NCI-H2196 treated with DMSO at 0.1 percent for 48 hours (cell line): ENCODE measurements around the gene PTX3.

ENCODE experiments used
- DNase-seq: peaks from one replicate; lab custom pipeline; 2025; ENCODE audit not compliant: unreplicated experiment; lab: John Stamatoyannopoulos, UW

The PTX3 gene

DNA sequence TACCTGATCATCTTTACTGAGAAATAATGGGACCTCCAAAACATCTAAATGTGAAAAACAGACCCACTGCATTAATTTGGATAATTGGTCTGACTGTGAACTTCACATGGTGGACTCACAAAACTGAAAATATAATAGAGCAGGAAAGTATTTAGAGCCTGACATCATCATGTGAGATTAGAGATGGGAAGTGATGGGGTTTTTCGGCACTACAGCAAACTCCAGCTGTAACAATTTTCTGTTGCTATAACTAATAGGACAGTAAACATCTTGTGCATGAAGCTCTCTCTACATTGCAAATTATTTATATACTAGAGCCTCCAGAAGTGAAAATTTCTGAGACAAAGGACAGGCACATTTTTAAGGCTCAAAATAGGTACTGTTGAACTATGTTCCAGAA is 34.4 kb downstream of the PTX3 start:
- no peak for DNase-seq

DNA sequence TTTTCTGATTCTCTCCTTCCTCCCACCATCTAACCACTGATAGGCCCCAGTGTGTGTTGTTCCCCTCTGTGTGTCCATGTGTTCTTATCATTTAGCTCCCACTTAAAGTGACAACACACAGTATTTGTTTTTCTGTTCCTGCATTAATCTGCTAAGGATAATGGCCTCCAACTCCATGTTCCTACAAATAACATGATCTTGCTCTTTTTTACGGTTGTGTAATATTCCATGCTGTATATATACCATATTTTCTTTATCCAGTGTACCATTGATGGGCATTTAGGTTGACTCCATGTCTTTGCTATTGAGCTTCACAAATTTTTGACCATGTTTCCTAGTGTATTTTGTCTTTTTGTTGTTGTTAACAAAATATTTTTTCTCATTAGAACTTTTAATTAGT is 36.0 kb downstream of the PTX3 start:
- no peak for DNase-seq

DNA sequence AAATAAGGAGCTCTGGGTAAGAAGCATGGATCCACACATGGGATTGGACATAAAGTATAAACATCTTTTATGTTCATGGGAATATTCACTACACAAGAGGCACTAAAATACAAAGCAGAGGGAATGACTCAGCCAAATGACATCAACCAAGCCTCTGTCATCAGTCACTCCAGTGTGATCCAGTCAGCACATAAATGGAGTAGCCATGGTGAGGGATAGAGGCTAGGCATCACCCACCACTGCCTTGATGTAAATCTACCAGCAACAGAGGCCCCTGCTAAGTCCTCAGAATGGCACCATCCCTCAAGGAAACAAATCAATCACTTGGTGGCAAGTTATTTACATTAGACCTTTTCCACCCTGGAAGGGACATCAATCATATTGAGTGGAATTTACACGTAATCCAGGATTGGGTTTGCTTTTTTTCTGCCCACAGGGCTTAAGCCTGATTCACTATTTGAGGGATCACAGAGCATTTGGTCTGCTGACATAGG is 39.3 kb downstream of the PTX3 start:
- no peak for DNase-seq

DNA sequence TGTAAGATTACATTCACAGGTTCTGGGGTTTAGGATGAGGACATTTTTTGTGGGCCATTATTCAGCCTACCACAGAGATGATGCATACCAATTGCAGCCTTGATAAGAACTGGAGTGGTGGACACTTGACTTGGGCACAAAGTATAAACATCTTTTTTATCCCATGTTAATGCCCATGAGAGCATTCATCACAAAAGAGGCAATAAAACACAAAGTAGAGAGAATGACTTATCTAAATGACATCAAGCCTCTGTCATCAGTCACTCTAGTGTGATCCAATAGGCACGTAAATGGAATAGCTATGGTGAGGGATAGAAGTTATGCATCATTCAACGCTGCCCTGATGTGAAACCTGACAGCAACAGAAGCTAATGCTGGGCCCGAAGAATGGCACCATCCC is 40.8 kb downstream of the PTX3 start:
- no peak for DNase-seq

DNA sequence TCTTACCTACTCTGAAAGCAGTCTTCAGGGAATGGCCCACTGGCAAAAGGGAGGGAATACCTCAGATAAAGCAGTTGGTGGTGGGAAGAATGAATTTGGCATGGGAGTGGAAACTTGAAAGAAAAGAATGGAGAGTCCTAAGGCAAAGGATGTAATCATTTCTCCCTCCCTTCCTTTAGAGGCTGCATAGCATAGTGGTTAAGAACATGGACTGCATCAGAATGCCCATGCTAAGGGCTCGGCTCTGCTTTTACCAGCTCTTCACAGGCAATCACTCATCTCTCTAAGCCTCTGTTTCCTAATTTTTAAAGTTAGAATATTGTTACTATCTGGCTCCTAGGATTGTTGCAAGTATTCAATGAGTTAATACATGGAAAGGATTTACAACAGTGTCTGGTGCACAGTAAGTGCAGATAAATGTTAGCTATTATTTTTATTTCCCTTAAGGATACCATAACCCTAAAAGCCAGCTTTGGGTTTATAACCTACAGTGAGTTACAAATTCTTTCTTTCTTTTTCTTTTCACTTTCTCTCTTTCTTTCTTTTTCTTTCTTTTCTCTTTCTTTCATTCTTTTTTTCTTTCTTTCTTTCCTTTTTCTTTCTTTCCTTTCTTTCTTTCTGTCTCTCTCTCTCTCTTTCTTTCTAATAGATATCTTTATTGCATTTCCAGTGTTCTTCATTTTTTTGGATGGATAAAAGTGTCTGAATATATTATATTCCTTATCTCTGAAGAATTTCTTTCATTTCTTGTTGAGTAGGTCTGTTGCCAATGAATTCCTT is 43.0 kb downstream of the PTX3 start:
- DNase-seq, result no peak

DNA sequence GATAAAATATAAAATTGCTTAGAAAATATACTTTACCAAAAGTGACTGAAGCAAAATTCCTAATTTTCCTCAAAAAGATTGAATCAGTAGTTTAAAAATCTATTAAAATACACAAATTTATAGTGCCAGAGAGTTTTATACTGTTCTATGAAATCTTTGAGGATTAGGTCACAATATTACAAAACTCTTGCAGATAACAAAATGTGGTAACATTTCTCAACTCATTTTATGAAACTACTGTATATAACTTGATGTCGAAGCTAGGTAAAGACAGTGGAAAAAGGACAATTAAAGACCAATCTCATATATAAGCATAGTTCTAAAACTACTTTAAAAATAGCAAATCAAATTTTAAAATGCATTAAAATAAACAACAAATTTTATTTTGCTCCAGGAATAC is 50.7 kb downstream of the PTX3 start:
- DNase-seq, result no peak

DNA sequence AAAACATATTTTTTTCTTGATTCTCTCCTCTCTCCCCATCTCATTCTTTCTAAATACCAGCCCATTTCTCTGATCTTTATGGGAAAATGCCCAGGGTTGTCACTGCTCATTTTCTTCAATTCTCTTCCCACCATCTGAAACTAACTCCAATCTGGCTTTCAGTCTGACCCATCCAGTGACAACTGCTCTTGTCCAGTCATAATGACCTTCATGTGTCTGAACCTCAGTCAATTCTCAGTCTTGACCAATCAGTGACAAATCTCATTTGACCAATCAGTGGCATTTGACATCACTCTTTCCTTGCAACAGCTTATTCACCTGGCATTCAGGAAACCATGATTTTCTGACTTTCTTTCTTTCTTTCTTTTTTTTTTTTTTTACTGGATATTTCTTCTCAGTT is 51.5 kb downstream of the PTX3 start:
- DNase-seq, result no peak

DNA sequence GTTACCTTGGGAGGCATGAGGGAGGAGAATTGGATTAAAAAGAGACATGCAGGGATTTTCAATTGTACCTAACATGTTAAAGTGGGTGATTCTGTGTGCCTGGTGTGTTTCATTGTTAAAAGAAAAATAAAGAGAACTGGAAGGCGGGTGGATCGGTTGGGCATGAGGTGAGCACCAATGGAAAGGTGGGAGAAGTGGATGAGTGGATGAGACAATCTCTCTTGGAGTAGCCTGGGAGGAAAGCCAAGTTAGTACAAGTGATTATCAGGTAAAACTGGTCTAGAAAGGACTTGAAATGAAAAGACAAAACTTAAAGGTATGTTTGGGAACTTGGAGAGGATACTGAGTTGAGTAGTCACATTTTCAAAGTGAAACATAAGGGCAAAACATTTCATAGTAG is 54.5 kb downstream of the PTX3 start:
- no peak for DNase-seq
